CD4-positive, alpha-beta T cell (primary cell): ENCODE data around the gene OSBPL1A. TPM values are rescaled to one million over a fixed set of nuclear protein-coding genes. Genes with fewer than 3 reads are reported as not detected.

Experiments used
- ATAC-seq: fragments of 200-7000 bp; cut with Tn5 transposase; one replicate; pipeline ENCODE4 v1.10.0; 2022; ENCODE audit warnings: mild to moderate bottlenecking; ENCODE audit not compliant: poor library complexity
- CTCF ChIA-PET: fragments of 350-600 bp; sonication (Branson Sonifier 250); formaldehyde crosslinking; loops from one replicate; lab custom pipeline; 2021; ENCODE audit warnings: antibody characterized with exemption, inconsistent platforms; lab: Charles Lee
- POLR2A ChIA-PET: fragments of 350-600 bp; sonication (Branson Sonifier 250); formaldehyde crosslinking; loops from one replicate; lab custom pipeline; 2021; ENCODE audit warnings: antibody characterized with exemption, inconsistent platforms; lab: Charles Lee
- DNase-seq, 14 experiments: peaks; one replicate each; pipeline ENCODE4 v3.0.0-alpha.2; 2013 to 2020; ENCODE audit warnings: mixed read lengths in 2 of 14
- H3K27ac ChIP-seq, 2 donors: one replicate each; pipeline versions ENCODE4 v1.5.1 to v1.7.0; 2013; ENCODE audit warnings: low read length in 2 of 2, low read depth in 1 of 2, mild to moderate bottlenecking in 1 of 2
- H3K27me3 ChIP-seq, 2 experiments: 1 replicate in 1 of 2; 2 replicates in 1 of 2; pipeline versions ENCODE4 v1.6.1 to v1.7.0; 2013; ENCODE audit warnings: low read length in 2 of 2, control low read depth in 1 of 2, mild to moderate bottlenecking in 1 of 2, moderate library complexity in 1 of 2; ENCODE audit not compliant: insufficient read depth in 2 of 2, control insufficient read depth in 1 of 2
- H3K36me3 ChIP-seq: one replicate; pipeline ENCODE4 v1.6.1; 2013; ENCODE audit warnings: low read length, control low read depth; ENCODE audit not compliant: insufficient read depth
- H3K4me1 ChIP-seq: one replicate; pipeline ENCODE4 v1.6.1; 2013; ENCODE audit warnings: low read length, control low read depth; ENCODE audit not compliant: insufficient read depth
- H3K4me3 ChIP-seq: one replicate; pipeline ENCODE4 v1.5.1; 2013; ENCODE audit warnings: mild to moderate bottlenecking, low read length, moderate library complexity
- H3K9me3 ChIP-seq, 2 experiments: 1 replicate in 1 of 2; 2 replicates in 1 of 2; pipeline versions ENCODE4 v1.6.1 to v1.7.0; 2013; ENCODE audit warnings: low read length in 2 of 2, mild to moderate bottlenecking in 2 of 2, control low read depth in 1 of 2, moderate library complexity in 1 of 2; ENCODE audit not compliant: control insufficient read depth in 1 of 2, insufficient read depth in 1 of 2
- H3K27ac Mint-ChIP-seq: one replicate; pipeline ENCODE4 v1.8.0; 2020; ENCODE audit warnings: mixed read lengths
- H3K27me3 Mint-ChIP-seq: one replicate; pipeline ENCODE4 v1.8.0; 2021; ENCODE audit warnings: mixed read lengths
- H3K36me3 Mint-ChIP-seq: one replicate; pipeline ENCODE4 v1.8.0; 2021; ENCODE audit warnings: low read depth, mixed read lengths
- H3K4me1 Mint-ChIP-seq: one replicate; pipeline ENCODE4 v1.8.0; 2021; ENCODE audit warnings: low read depth, mixed read lengths
- H3K4me3 Mint-ChIP-seq: one replicate; pipeline ENCODE4 v1.8.0; 2020; ENCODE audit warnings: mild to moderate bottlenecking, mixed read lengths
- H3K9me3 Mint-ChIP-seq: one replicate; pipeline ENCODE4 v1.8.0; 2020; ENCODE audit warnings: mixed read lengths
- intact Hi-C, 2 experiments: fragments of 100-400 bp; cut with DNase I in 1 of 2; cut with micrococcal nuclease in 1 of 2; formaldehyde crosslinking; loops; one replicate each; pipeline versions ENCODE4 v1.15.1 to v1.9.0; 2023 to 2025; cut with DNase I, micrococcal nuclease
- total RNA-seq, 174 experiments: library from RNA in 2 of 174; stranded (reverse) in 2 of 174; gene quantifications; one replicate each; pipeline ENCODE4 v1.2.3 and lab custom pipeline; 2021 to 2026
- TF ChIP-seq, protein P1 (sequence below): fragments of 200-600 bp; IDR thresholded peaks from one replicate; pipeline ENCODE4 v1.8.0; 2022; ENCODE audit warnings: antibody characterized with exemption, mild to moderate bottlenecking

OSBPL1A gene
- total RNA-seq, 2 experiments from 2014 or later, result 2.7 TPM

DNA sequence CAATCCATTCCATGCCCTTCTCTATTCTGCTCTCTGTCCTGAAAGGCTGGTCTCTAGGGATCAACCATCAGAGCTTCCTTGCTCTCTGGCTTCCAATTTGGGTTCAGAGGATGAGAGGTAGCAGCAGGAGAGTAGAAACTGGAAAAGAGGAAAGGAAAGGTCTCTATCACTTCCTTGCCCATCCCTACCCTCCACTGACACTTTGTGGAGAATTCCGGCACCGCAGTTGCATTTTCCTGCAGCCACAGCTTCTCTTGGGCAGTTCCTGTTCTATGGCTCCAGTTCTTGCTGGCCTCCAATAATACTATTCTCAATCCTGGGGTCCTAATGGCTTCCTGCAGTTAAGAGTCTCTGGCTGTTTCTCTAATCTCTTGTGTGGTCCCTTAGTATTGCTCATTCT is 15.5 kb upstream of the OSBPL1A start:
- no peak overlapping the region for H3K27ac ChIP-seq
- no peak overlapping the region for H3K4me3 ChIP-seq
- TF ChIP-seq, protein P1, sequence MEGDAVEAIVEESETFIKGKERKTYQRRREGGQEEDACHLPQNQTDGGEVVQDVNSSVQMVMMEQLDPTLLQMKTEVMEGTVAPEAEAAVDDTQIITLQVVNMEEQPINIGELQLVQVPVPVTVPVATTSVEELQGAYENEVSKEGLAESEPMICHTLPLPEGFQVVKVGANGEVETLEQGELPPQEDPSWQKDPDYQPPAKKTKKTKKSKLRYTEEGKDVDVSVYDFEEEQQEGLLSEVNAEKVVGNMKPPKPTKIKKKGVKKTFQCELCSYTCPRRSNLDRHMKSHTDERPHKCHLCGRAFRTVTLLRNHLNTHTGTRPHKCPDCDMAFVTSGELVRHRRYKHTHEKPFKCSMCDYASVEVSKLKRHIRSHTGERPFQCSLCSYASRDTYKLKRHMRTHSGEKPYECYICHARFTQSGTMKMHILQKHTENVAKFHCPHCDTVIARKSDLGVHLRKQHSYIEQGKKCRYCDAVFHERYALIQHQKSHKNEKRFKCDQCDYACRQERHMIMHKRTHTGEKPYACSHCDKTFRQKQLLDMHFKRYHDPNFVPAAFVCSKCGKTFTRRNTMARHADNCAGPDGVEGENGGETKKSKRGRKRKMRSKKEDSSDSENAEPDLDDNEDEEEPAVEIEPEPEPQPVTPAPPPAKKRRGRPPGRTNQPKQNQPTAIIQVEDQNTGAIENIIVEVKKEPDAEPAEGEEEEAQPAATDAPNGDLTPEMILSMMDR, result no peak
- Mint-ChIP-seq H3K27ac (no peak overlapping the region), H3K27me3 (peaks cover 42% of the 10 kb centered on the region), H3K36me3 (no peaks in the 10 kb centered on the region), H3K9me3 (no peaks in the 10 kb centered on the region), H3K4me1 (no peaks in the 10 kb centered on the region), H3K4me3 (no peak overlapping the region)
- H3K27me3 ChIP-seq, result peaks cover 2 to 13% of the 10 kb centered on the region in 2 experiments
- DNase-seq, result no peak
- intact Hi-C loops, result no loop called here
- no peak for ATAC-seq
- no peaks in the 10 kb centered on the region for H3K36me3 ChIP-seq
- POLR2A ChIA-PET, result interaction anchor here (1.3 kb wide), 1 partner anchor 14 kb away, joined by 4 read pairs; the partner anchor contains the start of gene IMPACT
- no peaks in the 10 kb centered on the region for H3K4me1 ChIP-seq
- CTCF ChIA-PET, result no interaction called here
- no peaks in the 10 kb centered on the region for H3K9me3 ChIP-seq

DNA sequence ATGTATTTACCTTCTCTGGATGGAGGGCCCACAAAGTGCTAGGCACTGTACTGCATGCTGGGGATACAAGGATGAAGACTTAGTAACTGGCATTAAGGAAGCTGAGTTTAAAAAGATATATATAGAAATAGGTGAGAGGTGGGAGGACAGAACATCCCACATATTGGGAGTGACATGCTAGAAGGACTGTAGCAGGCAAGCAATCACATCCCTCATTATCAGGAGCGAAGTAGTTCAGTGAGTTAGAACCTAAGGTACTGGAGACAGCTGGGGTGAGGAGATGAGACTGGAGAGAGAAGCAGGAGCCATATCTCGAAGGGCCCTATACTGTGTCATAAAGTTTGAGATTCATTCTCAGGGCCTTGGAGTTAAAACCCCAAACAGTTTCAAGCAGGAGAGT is 10.9 kb upstream of the OSBPL1A start:
- ATAC-seq, result no peak
- CTCF ChIA-PET, result no interaction called here

DNA sequence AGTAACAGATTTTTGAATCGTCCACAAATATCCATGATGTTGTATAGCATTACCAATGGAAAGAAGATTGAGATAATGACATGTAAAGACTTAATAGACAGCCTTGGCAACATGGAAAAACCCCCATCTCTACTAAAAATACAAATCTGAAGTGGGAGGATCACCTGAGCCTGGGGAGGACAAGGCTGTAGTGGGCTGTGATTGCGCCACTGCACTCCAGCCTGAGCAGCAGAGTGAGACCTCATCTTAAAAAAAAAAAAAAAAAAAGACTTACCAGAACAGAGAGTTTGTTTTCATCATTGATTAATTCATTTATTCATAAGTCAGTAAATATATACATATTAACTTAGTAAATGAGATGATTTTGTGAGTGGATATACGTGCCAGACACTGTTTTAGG is 7.0 kb upstream of the OSBPL1A start:
- ChIA-PET CTCF (no interaction called here), POLR2A (no interaction called here)
- H3K27me3 ChIP-seq, result peaks cover 12 to 18% of the 10 kb centered on the region in 2 experiments
- H3K4me1 ChIP-seq, result no peaks in the 10 kb centered on the region
- no peak overlapping the region for H3K4me3 Mint-ChIP-seq
- peaks cover 0 to 5% of the 10 kb centered on the region in 2 experiments for H3K9me3 ChIP-seq
- no peaks in the 10 kb centered on the region for H3K4me1 Mint-ChIP-seq
- no peaks in the 10 kb centered on the region for H3K9me3 Mint-ChIP-seq
- DNase-seq (no peak), ATAC-seq (no peak)
- TF ChIP-seq, protein P1, result no peak
- H3K36me3 ChIP-seq, result no peaks in the 10 kb centered on the region
- no peak overlapping the region for H3K4me3 ChIP-seq
- peaks cover 59% of the 10 kb centered on the region for H3K27me3 Mint-ChIP-seq
- intact Hi-C loops, result no loop called here
- H3K27ac Mint-ChIP-seq, result no peak overlapping the region
- H3K27ac ChIP-seq, result no peak overlapping the region
- H3K36me3 Mint-ChIP-seq, result no peaks in the 10 kb centered on the region

More for the DNA sequence above, 10.9 kb upstream of the OSBPL1A start:
- Histone ChIP-seq H3K27me3 (peaks cover 14 to 15% of the 10 kb centered on the region in 2 experiments), H3K4me3 (no peak overlapping the region), H3K4me1 (no peaks in the 10 kb centered on the region), H3K27ac (no peak overlapping the region), H3K9me3 (peaks cover 0 to 5% of the 10 kb centered on the region in 2 experiments), H3K36me3 (no peaks in the 10 kb centered on the region)
- H3K27me3 Mint-ChIP-seq, result peaks cover 67% of the 10 kb centered on the region
- no peak overlapping the region for H3K27ac Mint-ChIP-seq
- no peaks in the 10 kb centered on the region for H3K4me1 Mint-ChIP-seq
- no peaks in the 10 kb centered on the region for H3K36me3 Mint-ChIP-seq
- H3K4me3 Mint-ChIP-seq, result no peak overlapping the region
- no peak for DNase-seq
- H3K9me3 Mint-ChIP-seq, result no peaks in the 10 kb centered on the region
- intact Hi-C loops, result no loop called here
- POLR2A ChIA-PET, result no interaction called here
- TF ChIP-seq, protein P1, result no peak
